ENCODE data around the gene TMEM138.

TMEM138 gene

DNA sequence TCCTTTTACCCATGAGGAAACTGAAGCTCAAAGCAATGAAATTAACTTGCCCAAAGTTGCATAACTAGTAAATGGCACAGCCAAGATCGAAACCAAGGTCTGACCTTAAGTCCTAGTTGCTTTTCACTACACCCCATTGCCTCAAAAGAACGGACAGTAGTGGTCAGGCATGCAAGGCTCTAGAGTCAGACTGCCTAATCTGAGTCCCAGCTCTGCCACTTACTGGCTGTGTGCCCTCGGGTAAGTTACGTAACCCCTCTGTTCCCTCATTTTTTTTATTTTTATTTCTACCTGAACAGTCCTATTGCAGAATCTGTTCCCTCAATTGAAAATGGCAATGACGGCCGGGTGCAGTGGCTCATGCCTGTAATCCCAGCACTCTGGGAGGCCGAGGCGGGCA lies 10.1 kb upstream of the TMEM138 start:
- in situ Hi-C loops (cut with HindIII; ENCODE audit: low sequenced_read_pairs), result no loop called here
- no peak overlapping the region for H3K4me3 ChIP-seq (ENCODE audit: low read depth, low read length)
- no peak for DNase-seq (ENCODE audit: low read depth)
- TF ChIP-seq, protein P1, sequence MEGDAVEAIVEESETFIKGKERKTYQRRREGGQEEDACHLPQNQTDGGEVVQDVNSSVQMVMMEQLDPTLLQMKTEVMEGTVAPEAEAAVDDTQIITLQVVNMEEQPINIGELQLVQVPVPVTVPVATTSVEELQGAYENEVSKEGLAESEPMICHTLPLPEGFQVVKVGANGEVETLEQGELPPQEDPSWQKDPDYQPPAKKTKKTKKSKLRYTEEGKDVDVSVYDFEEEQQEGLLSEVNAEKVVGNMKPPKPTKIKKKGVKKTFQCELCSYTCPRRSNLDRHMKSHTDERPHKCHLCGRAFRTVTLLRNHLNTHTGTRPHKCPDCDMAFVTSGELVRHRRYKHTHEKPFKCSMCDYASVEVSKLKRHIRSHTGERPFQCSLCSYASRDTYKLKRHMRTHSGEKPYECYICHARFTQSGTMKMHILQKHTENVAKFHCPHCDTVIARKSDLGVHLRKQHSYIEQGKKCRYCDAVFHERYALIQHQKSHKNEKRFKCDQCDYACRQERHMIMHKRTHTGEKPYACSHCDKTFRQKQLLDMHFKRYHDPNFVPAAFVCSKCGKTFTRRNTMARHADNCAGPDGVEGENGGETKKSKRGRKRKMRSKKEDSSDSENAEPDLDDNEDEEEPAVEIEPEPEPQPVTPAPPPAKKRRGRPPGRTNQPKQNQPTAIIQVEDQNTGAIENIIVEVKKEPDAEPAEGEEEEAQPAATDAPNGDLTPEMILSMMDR (IDR thresholded peaks at IDR 0.05; ENCODE audit: low read depth, low read length, missing control alignments), result no peak

- no peak overlapping the region for H3K4me3 ChIP-seq (ENCODE audit: low read depth, low read length)
- in situ Hi-C loops (cut with HindIII; ENCODE audit: low sequenced_read_pairs), result no loop called here
- TF ChIP-seq, protein P1 (IDR thresholded peaks at IDR 0.05; ENCODE audit: low read depth, low read length, missing control alignments), result no peak
- no peak for DNase-seq (ENCODE audit: low read depth)
Measured at GRCh38 chr11:61353131-61354067, 8.8 kb upstream of the TMEM138 start.

DNA sequence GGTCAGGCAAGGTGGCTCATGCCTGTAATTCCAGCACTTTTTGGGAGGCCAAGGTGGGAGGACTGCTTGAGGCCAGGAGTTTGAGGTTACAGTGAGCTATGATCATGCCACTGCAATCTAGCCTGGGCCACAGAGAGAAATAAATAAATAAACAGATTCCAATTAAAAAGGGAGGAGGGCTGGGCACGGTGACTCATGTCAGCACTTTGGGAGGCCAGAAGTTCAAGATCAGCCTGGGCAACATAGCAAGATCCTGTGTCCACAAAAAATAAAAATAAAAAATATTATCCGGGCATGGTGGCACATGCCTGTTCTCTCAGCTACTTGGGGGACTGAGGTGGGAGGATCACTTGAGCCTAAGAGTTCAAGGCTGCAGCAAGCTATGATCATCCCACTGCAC lies 8.0 kb upstream of the TMEM138 start:
- no peak for DNase-seq (ENCODE audit: low read depth)
- H3K4me3 ChIP-seq (ENCODE audit: low read depth, low read length), result no peak overlapping the region
- TF ChIP-seq, protein P1 (IDR thresholded peaks at IDR 0.05; ENCODE audit: low read depth, low read length, missing control alignments), result no peak
- in situ Hi-C loops (cut with HindIII; ENCODE audit: low sequenced_read_pairs), result no loop called here

DNA sequence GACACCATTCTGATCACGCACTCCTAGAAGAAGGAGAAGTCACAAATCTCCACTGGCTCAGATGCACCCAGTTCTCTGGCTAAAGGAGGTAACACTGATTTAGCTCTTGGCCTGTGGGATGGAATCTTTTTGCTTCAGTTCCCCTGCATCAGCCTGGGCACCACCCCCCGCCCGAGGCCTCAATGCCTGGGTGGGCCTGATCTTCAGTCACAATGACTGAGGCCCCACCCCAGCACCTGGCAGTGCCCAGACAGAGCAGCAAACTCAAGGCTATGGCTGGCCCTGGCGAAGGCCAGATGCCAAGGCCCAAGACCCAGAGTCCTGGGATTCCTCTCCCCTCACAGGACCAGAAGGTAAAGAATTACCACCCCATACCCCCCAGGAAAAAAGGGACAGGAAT lies 5.5 kb upstream of the TMEM138 start:
- TF ChIP-seq, protein P1 (IDR thresholded peaks at IDR 0.05; ENCODE audit: low read depth, low read length, missing control alignments), result no peak
- no peak overlapping the region for H3K4me3 ChIP-seq (ENCODE audit: low read depth, low read length)
- no peak for DNase-seq (ENCODE audit: low read depth)
- in situ Hi-C loops (cut with HindIII; ENCODE audit: low sequenced_read_pairs), result no loop called here

- TF ChIP-seq, protein P1 (IDR thresholded peaks at IDR 0.05; ENCODE audit: low read depth, low read length, missing control alignments), result no peak
- H3K4me3 ChIP-seq (ENCODE audit: low read depth, low read length), result no peak overlapping the region
- in situ Hi-C loops (cut with HindIII; ENCODE audit: low sequenced_read_pairs), result no loop called here
- DNase-seq (ENCODE audit: low read depth), result no peak
Measured at GRCh38 chr11:61357233-61357893, 4.8 kb upstream of the TMEM138 start.

DNA sequence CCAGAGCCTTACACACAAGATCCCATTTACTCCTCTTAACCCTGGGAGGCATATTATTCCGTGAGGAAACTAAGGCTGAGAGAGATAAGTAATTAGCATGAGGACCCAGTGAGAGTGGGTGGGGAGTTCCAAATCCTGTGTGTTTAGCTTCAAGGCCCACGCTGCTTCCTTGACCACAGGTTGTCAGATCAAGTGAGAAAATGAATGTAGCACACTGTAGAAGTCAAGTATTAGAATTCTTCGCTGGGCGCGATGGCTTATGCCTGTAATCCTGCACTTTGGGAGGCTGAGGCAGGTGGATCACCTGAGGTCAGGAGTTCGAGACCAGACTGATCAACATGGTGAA lies 4.3 kb upstream of the TMEM138 start:
- in situ Hi-C loops (cut with HindIII; ENCODE audit: low sequenced_read_pairs), result no loop called here
- H3K4me3 ChIP-seq (ENCODE audit: low read depth, low read length), result no peak overlapping the region
- DNase-seq (ENCODE audit: low read depth), result no peak
- TF ChIP-seq, protein P1 (IDR thresholded peaks at IDR 0.05; ENCODE audit: low read depth, low read length, missing control alignments), result no peak
